ENCODE data around the gene SH3RF3. TPM values are rescaled to one million over a fixed set of nuclear protein-coding genes. Genes with fewer than 3 reads are reported as not detected.
"Not testable (repeated sequence)": the region's sequence is repeated elsewhere in the genome, so short reads cannot be mapped to it uniquely, and the experiment has no call there.

The SH3RF3 gene
- total and polyA plus RNA-seq, 5 donors = 5.7 to 8.8 (median 8.1) TPM

DNA sequence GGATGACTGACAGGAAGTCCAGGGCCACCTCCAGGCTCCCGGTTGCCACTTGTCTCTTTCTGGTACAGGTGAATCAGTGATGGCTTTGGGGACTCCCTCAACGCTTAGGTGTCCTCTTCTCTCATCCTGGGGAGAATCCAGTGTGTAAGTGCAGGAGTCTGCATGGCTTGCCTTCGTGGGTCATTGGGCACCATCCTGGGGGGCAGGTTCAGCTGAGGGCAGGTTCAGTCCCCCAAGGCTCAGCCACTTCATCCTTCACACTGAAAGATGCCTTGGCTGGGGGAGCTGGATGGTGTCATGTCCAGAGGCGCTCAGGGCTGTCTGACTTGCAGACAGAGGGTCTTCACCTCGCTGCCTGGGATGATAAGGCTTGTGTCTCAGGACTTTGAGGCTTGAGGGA is 29.2 kb downstream of the SH3RF3 start:
- Histone ChIP-seq H3K27ac (ENCODE audit: low read length) (no peak overlapping the region), H3K4me1 (ENCODE audit: control insufficient read depth, insufficient read depth, low read length) (peaks cover 11% of the 10 kb centered on the region), H3K27me3 (ENCODE audit: control insufficient read depth, insufficient read depth) (no peaks in the 10 kb centered on the region), H3K9me3 (ENCODE audit: control insufficient read depth, low read length) (no peaks in the 10 kb centered on the region), H3K4me3 (ENCODE audit: low read length) (no peak overlapping the region)
- ATAC-seq (no peak), DNase-seq (no peak)
- intact Hi-C loops (cut with DNase I) = no loop called here
- 95% methylated on average over 5 of the region's 5 CpGs for WGBS

DNA sequence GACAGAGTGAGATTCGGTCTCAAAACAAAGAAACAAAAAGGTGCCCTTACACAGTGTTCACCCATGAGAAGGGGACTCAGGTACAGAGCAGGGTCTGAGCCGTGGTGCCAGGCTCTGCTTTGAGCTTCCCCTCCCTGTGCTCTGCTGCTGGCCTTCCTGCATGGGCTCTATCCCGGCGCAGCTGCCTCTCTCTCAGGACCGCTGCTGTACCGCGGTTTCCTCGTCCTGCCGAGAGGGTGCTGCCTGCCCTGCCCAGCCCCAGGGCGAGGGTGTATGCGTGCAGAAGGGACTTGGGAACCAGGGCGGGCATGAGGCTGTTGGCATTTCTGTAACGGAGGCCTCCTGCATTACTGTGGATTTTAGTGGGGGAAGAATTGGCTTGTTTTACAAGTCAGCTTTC is 30.1 kb downstream of the SH3RF3 start:
- no peak for DNase-seq
- WGBS = 94% methylated on average over 13 of the region's 13 CpGs
- no peak for ATAC-seq
- Histone ChIP-seq H3K27ac (ENCODE audit: low read length) (no peak overlapping the region), H3K4me3 (ENCODE audit: low read length) (no peak overlapping the region), H3K27me3 (ENCODE audit: control insufficient read depth, insufficient read depth) (no peaks in the 10 kb centered on the region), H3K9me3 (ENCODE audit: control insufficient read depth, low read length) (no peaks in the 10 kb centered on the region), H3K4me1 (ENCODE audit: control insufficient read depth, insufficient read depth, low read length) (peaks cover 12% of the 10 kb centered on the region)
- intact Hi-C loops (cut with DNase I) = no loop called here

DNA sequence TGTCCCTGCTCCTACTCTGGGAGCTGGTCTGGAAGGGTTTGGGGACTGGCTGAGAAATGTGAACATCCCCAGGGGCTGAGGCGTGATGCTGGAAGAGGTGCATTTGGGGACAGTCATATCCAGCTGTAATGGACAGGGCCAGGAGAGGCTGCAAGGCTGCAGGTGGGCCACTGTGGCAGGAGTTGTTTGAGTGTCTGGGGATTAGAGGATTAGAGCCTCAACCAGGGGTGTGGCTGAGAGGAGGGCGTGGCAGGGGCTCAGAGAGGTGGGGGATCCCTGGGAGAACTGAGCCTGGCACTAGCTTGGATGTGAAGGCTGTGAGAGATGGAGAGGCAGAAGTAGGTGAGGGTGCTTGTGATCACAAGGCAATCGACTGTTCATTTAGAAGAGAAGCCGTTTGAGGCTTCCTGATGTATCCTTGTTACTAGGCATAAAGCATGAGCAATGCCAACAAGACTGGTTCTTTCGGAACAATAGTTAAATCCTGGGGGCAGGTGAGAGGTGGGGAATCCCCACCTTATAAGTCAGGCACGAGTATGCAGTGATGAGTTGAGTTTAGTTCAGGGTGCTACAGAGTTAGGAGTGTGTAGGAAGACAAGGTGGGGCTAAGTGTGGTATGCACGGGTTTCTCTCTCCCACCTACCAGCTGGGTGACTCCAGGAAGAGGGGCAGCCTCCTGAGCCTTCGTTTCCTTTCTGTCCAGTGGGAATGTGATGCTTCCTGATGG is 31.9 kb downstream of the SH3RF3 start:
- H3K4me3 ChIP-seq (ENCODE audit: low read length) = no peak overlapping the region
- 82% methylated on average over 8 of the region's 8 CpGs for WGBS
- no peaks in the 10 kb centered on the region for H3K27me3 ChIP-seq (ENCODE audit: control insufficient read depth, insufficient read depth)
- no peak for ATAC-seq
- no peak for DNase-seq
- intact Hi-C loops (cut with DNase I) = no loop called here
- H3K27ac ChIP-seq (ENCODE audit: low read length) = no peak overlapping the region
- H3K4me1 ChIP-seq (ENCODE audit: control insufficient read depth, insufficient read depth, low read length) = peaks cover 17% of the 10 kb centered on the region
- no peaks in the 10 kb centered on the region for H3K9me3 ChIP-seq (ENCODE audit: control insufficient read depth, low read length)

DNA sequence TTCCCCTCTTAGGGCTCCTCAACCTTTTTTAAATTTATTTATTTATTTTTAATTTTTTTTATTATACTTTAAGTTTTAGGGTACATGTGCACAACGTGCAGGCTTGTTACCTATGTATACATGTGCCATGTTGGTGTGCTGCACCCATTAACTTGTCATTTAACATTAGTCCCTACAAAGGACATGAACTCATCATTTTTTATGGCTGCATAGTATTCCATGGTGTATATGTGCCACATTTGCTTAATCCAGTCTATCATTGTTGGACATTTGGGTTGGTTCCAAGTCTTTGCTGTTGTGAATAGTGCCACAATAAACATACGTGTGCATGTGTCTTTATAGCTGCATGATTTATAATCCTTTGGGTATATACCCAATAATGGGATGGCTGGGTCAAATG is 33.4 kb downstream of the SH3RF3 start:
- intact Hi-C loops (cut with DNase I); DNase-seq; ATAC-seq; H3K9me3 ChIP-seq (ENCODE audit: control insufficient read depth, low read length); H3K4me3 ChIP-seq (ENCODE audit: low read length); H3K27ac ChIP-seq (ENCODE audit: low read length); H3K27me3 ChIP-seq (ENCODE audit: control insufficient read depth, insufficient read depth): not testable (repeated sequence)
- H3K4me1 ChIP-seq (ENCODE audit: control insufficient read depth, insufficient read depth, low read length) = peaks cover 14% of the 10 kb centered on the region
- WGBS = 88% methylated on average over 2 of the region's 2 CpGs

DNA sequence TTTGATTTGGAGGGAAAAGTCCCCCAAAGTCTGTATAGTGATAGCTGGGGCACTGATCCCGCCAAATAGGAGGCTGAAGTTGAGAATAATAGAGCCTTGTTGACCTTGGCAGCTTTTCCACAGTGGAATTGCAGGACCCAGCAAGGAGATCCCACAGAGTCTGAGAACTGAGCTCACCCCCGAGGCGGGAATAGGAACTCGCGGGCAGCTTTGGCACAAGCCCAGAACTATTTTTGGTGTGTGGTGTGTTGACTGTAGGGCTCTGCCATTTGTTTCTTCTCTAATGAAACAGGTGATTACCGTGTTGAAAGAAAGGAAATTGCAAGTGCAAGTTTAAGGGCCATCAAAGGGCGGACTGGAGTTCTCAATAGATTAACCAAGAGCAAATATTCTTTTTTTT is 34.0 kb downstream of the SH3RF3 start:
- Histone ChIP-seq H3K9me3 (ENCODE audit: control insufficient read depth, low read length) (no peaks in the 10 kb centered on the region), H3K27ac (ENCODE audit: low read length) (no peak overlapping the region), H3K4me1 (ENCODE audit: control insufficient read depth, insufficient read depth, low read length) (peaks cover 14% of the 10 kb centered on the region), H3K4me3 (ENCODE audit: low read length) (no peak overlapping the region), H3K27me3 (ENCODE audit: control insufficient read depth, insufficient read depth) (no peaks in the 10 kb centered on the region)
- WGBS = 26% methylated on average over 7 of the region's 7 CpGs
- DNase-seq (peak; percentile 69 to 83 (median 74)), ATAC-seq (peak; percentile 69 to 80)
- intact Hi-C loops (cut with DNase I) = no loop called here

DNA sequence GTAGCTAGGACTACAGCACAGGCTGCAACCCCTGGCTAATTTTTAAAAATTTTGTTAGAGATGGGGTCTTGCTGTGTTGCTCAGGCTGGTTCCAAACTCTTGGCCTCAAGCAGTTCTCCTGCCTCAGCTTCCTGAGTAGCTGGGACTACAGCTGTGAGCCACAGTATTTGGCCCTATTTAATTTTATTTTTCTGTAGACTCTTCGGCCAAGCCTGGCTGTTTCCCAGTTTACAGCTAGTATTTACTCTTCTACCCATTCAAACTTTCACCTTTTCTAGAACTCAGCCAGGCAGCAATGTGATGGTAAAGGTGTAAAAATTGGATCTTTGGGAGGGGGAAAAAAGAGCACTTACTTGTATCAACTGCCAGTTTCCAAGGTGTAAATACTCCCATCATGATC is 35.3 kb downstream of the SH3RF3 start:
- Histone ChIP-seq H3K4me1 (ENCODE audit: control insufficient read depth, insufficient read depth, low read length) (peaks cover 14% of the 10 kb centered on the region), H3K9me3 (ENCODE audit: control insufficient read depth, low read length) (no peaks in the 10 kb centered on the region), H3K4me3 (ENCODE audit: low read length) (no peak overlapping the region), H3K27me3 (ENCODE audit: control insufficient read depth, insufficient read depth) (no peaks in the 10 kb centered on the region), H3K27ac (ENCODE audit: low read length) (no peak overlapping the region)
- no peak for ATAC-seq
- no peak for DNase-seq
- intact Hi-C loops (cut with DNase I) = no loop called here
- WGBS = 46% methylated on average over 1 of the region's 1 CpG

DNA sequence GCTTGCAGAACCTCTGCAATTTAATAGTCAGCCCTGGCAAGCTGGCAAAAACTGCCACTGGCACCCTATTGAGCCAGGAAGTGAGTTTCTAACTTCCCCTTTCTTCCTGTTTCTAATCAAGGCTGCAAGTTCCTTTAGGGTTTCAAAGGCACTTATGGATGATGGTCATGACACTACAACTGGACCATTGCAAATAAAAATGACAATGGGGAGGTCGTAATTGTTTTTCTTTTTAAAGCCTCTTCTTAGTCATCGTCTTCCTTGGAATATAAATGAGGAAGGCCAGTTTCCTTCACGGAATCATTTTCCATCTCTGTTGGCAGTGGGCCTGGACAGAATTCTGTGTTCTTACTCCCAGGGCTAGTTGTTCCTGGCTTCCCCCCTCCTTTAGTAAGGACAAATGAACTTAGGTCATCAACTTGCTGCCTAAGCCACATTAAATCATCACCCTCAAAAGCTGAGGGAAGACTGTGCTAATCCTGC is 35.8 kb downstream of the SH3RF3 start:
- WGBS = 40% methylated on average over 3 of the region's 3 CpGs
- Histone ChIP-seq H3K9me3 (ENCODE audit: control insufficient read depth, low read length) (no peaks in the 10 kb centered on the region), H3K27ac (ENCODE audit: low read length) (no peak overlapping the region), H3K4me1 (ENCODE audit: control insufficient read depth, insufficient read depth, low read length) (peaks cover 14% of the 10 kb centered on the region), H3K27me3 (ENCODE audit: control insufficient read depth, insufficient read depth) (no peaks in the 10 kb centered on the region), H3K4me3 (ENCODE audit: low read length) (no peak overlapping the region)
- ATAC-seq = peak; percentile 57 to 83
- peak in 2 of 3 donors; percentile 63 to 69 for DNase-seq
- intact Hi-C loops (cut with DNase I) = no loop called here

DNA sequence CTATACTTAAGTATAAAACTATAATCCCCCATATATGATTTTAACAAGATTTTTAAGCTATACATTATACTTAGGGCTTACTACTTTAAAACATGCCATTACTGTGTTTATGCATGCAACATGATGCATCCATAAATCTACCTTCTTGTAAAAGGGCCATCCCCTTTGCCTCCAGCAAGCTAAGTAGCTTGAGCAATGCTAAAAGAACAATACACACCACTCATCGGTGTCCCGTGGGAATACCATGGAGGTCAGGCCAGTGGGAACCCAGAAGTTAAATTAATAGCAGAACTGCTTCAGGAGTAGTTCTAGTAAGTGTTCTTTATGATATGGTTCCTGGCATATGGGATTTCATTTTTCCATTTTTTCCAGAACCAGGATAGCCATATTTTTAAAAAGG is 37.8 kb downstream of the SH3RF3 start:
- intact Hi-C loops (cut with DNase I) = no loop called here
- Histone ChIP-seq H3K9me3 (ENCODE audit: control insufficient read depth, low read length) (no peaks in the 10 kb centered on the region), H3K4me3 (ENCODE audit: low read length) (no peak overlapping the region), H3K4me1 (ENCODE audit: control insufficient read depth, insufficient read depth, low read length) (peaks cover 16% of the 10 kb centered on the region), H3K27ac (ENCODE audit: low read length) (no peak overlapping the region), H3K27me3 (ENCODE audit: control insufficient read depth, insufficient read depth) (no peaks in the 10 kb centered on the region)
- WGBS = 79% methylated on average over 2 of the region's 2 CpGs
- no peak for ATAC-seq
- DNase-seq = no peak

DNA sequence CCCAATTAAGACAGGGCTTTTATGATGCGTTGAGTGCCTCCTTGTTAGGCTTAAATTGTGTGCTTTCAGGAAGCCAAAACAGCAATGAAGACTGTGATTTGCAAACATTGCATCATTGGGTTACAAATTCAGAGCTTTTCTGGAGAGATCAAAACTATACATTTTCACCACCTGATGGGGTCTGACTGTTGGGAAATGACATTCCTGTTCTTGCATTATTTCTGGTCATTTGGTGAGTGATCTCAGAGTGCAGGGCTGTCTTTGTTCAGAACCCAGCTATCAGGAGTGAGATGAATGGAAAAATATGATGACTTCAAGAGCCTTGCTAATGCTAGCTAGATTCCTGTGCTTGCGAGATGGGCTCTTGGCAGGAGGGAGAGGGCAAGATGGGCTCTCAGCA is 39.1 kb downstream of the SH3RF3 start:
- Histone ChIP-seq H3K4me1 (ENCODE audit: control insufficient read depth, insufficient read depth, low read length) (peaks cover 25% of the 10 kb centered on the region), H3K27me3 (ENCODE audit: control insufficient read depth, insufficient read depth) (no peaks in the 10 kb centered on the region), H3K4me3 (ENCODE audit: low read length) (no peak overlapping the region), H3K27ac (ENCODE audit: low read length) (no peak overlapping the region), H3K9me3 (ENCODE audit: control insufficient read depth, low read length) (no peaks in the 10 kb centered on the region)
- DNase-seq = no peak
- ATAC-seq = no peak
- 96% methylated on average over 2 of the region's 2 CpGs for WGBS
- intact Hi-C loops (cut with DNase I) = no loop called here

DNA sequence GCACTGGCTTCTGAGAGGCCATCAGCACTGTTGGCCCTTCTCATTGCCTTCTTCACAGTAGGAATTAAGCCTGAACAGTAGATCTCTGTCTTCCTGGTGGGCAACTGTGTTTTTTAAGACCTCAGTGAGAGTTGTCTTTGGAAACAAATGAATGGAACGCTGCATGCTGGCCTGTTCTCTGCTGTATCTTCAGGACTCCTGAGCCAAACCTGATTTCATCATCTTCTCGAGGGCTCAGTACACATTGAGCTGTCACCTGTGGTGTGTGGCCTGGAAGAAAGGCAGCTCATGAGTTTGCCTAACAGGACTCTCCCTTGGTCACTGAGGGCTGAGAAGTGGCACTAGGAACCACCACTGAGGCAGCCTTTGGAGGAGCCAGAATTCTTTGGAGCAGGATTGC is 39.7 kb downstream of the SH3RF3 start:
- WGBS = 83% methylated on average over 2 of the region's 2 CpGs
- no peak overlapping the region for H3K4me3 ChIP-seq (ENCODE audit: low read length)
- no peaks in the 10 kb centered on the region for H3K9me3 ChIP-seq (ENCODE audit: control insufficient read depth, low read length)
- H3K27ac ChIP-seq (ENCODE audit: low read length) = no peak overlapping the region
- DNase-seq (no peak), ATAC-seq (no peak)
- peaks cover 30% of the 10 kb centered on the region for H3K4me1 ChIP-seq (ENCODE audit: control insufficient read depth, insufficient read depth, low read length)
- no peaks in the 10 kb centered on the region for H3K27me3 ChIP-seq (ENCODE audit: control insufficient read depth, insufficient read depth)
- intact Hi-C loops (cut with DNase I) = no loop called here

DNA sequence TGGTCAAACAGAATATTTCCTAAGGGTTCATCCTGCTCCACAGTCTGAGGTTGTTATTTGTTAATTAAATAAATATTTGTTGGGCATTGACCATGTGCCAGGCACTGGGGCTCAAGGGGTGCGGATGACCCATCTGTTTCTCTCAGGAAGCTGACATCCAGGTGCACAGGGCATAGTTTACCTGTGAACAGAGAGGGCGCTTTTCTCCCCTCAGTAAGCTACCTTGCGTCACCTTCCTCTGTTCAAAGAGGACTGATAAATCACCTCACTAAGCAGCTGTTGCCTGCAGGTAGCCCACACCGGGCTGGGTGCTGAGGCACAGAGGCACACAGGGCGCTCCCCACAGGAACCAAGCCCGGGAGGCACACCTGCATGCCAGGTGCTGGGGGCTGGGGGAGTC is 41.6 kb downstream of the SH3RF3 start:
- peaks cover 32% of the 10 kb centered on the region for H3K4me1 ChIP-seq (ENCODE audit: control insufficient read depth, insufficient read depth, low read length)
- no peak overlapping the region for H3K4me3 ChIP-seq (ENCODE audit: low read length)
- intact Hi-C loops (cut with DNase I) = no loop called here
- no peaks in the 10 kb centered on the region for H3K9me3 ChIP-seq (ENCODE audit: control insufficient read depth, low read length)
- no peak for DNase-seq
- H3K27me3 ChIP-seq (ENCODE audit: control insufficient read depth, insufficient read depth) = no peaks in the 10 kb centered on the region
- ATAC-seq = no peak
- H3K27ac ChIP-seq (ENCODE audit: low read length) = no peak overlapping the region
- WGBS = 90% methylated on average over 6 of the region's 6 CpGs
